ENCODE measurements around the gene BBS7. TPM values are rescaled to one million over a fixed set of nuclear protein-coding genes. Genes with fewer than 3 reads are reported as not detected.

Gene BBS7
- total and polyA plus RNA-seq, 2 of the 13 experiments (the other 11 are each of a cell fraction or from before 2014, with no cell fraction given): 9.0 to 15.7 TPM

DNA sequence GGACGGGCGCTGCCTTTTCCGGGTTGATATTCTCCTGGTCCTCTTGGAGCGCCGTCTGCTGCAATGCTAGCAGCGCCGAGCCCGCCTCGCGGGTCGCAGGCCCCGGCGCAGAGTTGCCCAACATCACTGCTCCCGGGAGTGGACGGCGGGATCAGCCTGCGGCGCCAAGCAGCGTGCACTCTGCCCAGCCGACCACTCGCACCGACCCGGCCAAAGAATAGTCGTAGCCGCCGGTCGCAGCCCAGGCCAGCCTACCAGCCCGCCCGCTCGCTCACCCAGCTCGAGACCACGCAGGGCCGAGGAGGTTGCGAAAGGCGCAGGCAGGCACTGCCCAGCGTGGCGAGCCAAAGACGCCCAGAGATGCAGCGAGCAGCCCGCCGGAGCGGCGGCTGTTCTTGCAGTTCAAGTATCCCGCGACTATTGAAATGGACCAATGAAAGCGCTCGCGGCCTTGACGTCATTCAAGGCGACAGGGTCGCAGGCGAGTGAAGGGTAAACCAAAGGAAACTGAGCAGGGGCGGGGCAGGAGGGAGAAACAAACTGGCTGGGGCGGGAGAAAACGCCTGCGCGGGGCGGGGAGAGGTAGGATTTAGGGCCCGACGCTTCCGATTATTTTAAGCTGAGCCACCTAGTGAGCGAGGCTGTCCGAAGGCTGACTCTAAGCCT lies 46.6 kb downstream of the BBS7 start, which contains the start of gene CCNA2 (continued):
- TF ChIP-seq, protein P1, sequence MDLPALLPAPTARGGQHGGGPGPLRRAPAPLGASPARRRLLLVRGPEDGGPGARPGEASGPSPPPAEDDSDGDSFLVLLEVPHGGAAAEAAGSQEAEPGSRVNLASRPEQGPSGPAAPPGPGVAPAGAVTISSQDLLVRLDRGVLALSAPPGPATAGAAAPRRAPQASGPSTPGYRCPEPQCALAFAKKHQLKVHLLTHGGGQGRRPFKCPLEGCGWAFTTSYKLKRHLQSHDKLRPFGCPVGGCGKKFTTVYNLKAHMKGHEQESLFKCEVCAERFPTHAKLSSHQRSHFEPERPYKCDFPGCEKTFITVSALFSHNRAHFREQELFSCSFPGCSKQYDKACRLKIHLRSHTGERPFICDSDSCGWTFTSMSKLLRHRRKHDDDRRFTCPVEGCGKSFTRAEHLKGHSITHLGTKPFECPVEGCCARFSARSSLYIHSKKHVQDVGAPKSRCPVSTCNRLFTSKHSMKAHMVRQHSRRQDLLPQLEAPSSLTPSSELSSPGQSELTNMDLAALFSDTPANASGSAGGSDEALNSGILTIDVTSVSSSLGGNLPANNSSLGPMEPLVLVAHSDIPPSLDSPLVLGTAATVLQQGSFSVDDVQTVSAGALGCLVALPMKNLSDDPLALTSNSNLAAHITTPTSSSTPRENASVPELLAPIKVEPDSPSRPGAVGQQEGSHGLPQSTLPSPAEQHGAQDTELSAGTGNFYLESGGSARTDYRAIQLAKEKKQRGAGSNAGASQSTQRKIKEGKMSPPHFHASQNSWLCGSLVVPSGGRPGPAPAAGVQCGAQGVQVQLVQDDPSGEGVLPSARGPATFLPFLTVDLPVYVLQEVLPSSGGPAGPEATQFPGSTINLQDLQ (CRISPR knock-in tag; IDR thresholded peaks at IDR 0.05): 0 out of 2 replicates have a peak, but pooled peaks have one; percentile 45
- TF ChIP-seq RARG (CRISPR knock-in tag; IDR thresholded peaks at IDR 0.05; ENCODE audit: low read depth) (0 out of 2 replicates have a peak, but pooled peaks have one; percentile 32), KDM5A (IDR thresholded peaks at IDR 0.05; ENCODE audit: borderline replicate concordance, low read length) (peak; percentile 94), EEA1 (CRISPR knock-in tag; IDR thresholded peaks at IDR 0.05; ENCODE audit: borderline replicate concordance) (0 out of 2 replicates have a peak, but pooled peaks have one; percentile 70), ZKSCAN8 (CRISPR knock-in tag; IDR thresholded peaks at IDR 0.05; ENCODE audit: borderline replicate concordance) (no peak), HNF4A (CRISPR knock-in tag; IDR thresholded peaks at IDR 0.05) (no peak), MED1 (CRISPR knock-in tag; IDR thresholded peaks at IDR 0.05) (peak; percentile 62), PHF21A (CRISPR knock-in tag; IDR thresholded peaks at IDR 0.05) (peak; percentile 86), ZNF256 (CRISPR knock-in tag; conservative IDR thresholded peaks at IDR 0.05) (0 out of 2 replicates have a peak, but pooled peaks have one; percentile 47), EED (CRISPR knock-in tag; IDR thresholded peaks at IDR 0.05) (peak; percentile 48; the same call in 1 of the 2 replicates)
- TF ChIP-seq, protein P2, sequence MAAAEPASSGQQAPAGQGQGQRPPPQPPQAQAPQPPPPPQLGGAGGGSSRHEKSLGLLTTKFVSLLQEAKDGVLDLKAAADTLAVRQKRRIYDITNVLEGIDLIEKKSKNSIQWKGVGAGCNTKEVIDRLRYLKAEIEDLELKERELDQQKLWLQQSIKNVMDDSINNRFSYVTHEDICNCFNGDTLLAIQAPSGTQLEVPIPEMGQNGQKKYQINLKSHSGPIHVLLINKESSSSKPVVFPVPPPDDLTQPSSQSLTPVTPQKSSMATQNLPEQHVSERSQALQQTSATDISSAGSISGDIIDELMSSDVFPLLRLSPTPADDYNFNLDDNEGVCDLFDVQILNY (CRISPR knock-in tag; conservative IDR thresholded peaks at IDR 0.05): peak; percentile 94
- TF ChIP-seq, protein P3, sequence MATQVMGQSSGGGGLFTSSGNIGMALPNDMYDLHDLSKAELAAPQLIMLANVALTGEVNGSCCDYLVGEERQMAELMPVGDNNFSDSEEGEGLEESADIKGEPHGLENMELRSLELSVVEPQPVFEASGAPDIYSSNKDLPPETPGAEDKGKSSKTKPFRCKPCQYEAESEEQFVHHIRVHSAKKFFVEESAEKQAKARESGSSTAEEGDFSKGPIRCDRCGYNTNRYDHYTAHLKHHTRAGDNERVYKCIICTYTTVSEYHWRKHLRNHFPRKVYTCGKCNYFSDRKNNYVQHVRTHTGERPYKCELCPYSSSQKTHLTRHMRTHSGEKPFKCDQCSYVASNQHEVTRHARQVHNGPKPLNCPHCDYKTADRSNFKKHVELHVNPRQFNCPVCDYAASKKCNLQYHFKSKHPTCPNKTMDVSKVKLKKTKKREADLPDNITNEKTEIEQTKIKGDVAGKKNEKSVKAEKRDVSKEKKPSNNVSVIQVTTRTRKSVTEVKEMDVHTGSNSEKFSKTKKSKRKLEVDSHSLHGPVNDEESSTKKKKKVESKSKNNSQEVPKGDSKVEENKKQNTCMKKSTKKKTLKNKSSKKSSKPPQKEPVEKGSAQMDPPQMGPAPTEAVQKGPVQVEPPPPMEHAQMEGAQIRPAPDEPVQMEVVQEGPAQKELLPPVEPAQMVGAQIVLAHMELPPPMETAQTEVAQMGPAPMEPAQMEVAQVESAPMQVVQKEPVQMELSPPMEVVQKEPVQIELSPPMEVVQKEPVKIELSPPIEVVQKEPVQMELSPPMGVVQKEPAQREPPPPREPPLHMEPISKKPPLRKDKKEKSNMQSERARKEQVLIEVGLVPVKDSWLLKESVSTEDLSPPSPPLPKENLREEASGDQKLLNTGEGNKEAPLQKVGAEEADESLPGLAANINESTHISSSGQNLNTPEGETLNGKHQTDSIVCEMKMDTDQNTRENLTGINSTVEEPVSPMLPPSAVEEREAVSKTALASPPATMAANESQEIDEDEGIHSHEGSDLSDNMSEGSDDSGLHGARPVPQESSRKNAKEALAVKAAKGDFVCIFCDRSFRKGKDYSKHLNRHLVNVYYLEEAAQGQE (IDR thresholded peaks at IDR 0.05; ENCODE audit: borderline replicate concordance in 1 of 2, low read depth in 1 of 2, low read length in 2 of 2): 0 out of 4 replicates have a peak, but pooled peaks of 1 of the 2 experiments have one; percentile 20
- TF ChIP-seq, protein P4, sequence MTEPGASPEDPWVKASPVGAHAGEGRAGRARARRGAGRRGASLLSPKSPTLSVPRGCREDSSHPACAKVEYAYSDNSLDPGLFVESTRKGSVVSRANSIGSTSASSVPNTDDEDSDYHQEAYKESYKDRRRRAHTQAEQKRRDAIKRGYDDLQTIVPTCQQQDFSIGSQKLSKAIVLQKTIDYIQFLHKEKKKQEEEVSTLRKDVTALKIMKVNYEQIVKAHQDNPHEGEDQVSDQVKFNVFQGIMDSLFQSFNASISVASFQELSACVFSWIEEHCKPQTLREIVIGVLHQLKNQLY (CRISPR knock-in tag; IDR thresholded peaks at IDR 0.05): 0 out of 2 replicates have a peak, but pooled peaks have one; percentile 6
- TF ChIP-seq, protein P5, sequence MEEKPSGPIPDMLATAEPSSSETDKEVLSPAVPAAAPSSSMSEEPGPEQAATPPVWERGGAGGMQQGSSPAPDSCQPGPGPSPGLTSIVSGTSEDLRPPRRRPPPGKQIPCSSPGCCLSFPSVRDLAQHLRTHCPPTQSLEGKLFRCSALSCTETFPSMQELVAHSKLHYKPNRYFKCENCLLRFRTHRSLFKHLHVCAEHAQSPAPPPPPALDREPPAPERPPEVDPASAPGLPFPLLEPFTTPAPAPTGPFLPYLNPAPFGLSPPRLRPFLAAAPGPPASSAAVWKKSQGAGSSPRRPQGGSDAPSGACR (CRISPR knock-in tag; IDR thresholded peaks at IDR 0.05): no peak
- TF ChIP-seq, protein P6, sequence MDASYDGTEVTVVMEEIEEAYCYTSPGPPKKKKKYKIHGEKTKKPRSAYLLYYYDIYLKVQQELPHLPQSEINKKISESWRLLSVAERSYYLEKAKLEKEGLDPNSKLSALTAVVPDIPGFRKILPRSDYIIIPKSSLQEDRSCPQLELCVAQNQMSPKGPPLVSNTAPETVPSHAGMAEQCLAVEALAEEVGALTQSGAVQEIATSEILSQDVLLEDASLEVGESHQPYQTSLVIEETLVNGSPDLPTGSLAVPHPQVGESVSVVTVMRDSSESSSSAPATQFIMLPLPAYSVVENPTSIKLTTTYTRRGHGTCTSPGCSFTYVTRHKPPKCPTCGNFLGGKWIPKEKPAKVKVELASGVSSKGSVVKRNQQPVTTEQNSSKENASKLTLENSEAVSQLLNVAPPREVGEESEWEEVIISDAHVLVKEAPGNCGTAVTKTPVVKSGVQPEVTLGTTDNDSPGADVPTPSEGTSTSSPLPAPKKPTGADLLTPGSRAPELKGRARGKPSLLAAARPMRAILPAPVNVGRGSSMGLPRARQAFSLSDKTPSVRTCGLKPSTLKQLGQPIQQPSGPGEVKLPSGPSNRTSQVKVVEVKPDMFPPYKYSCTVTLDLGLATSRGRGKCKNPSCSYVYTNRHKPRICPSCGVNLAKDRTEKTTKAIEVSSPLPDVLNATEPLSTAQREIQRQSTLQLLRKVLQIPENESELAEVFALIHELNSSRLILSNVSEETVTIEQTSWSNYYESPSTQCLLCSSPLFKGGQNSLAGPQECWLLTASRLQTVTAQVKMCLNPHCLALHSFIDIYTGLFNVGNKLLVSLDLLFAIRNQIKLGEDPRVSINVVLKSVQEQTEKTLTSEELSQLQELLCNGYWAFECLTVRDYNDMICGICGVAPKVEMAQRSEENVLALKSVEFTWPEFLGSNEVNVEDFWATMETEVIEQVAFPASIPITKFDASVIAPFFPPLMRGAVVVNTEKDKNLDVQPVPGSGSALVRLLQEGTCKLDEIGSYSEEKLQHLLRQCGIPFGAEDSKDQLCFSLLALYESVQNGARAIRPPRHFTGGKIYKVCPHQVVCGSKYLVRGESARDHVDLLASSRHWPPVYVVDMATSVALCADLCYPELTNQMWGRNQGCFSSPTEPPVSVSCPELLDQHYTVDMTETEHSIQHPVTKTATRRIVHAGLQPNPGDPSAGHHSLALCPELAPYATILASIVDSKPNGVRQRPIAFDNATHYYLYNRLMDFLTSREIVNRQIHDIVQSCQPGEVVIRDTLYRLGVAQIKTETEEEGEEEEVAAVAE (CRISPR knock-in tag; IDR thresholded peaks at IDR 0.05; ENCODE audit: borderline replicate concordance): no peak

Data from HepG2 (cell line).